CD4-positive, CD25-positive, alpha-beta regulatory T cell (primary cell): ENCODE results near the gene GCNA. TPM values are rescaled to one million over a fixed set of nuclear protein-coding genes. Genes with fewer than 3 reads are reported as not detected.

Experiments
- ATAC-seq, 2 donors: fragments of 150-1000 bp; cut with Tn5 transposase; one replicate each; pipeline ENCODE4 v1.10.0; 2021; ENCODE audit warnings: low read depth in 2 of 2, moderate number of reproducible peaks in 2 of 2, moderate library complexity in 1 of 2
- DNase-seq, 3 donors: peaks; one replicate each; pipeline versions ENCODE4 v3.0.0 to v3.0.0-alpha.2; 2012 to 2022; ENCODE audit warnings: mixed read lengths in 1 of 3
- H3K27ac ChIP-seq: one replicate; pipeline ENCODE4 v1.7.0; 2013; ENCODE audit warnings: mild to moderate bottlenecking, low read length; ENCODE audit not compliant: insufficient read depth, poor library complexity, severe bottlenecking
- H3K27me3 ChIP-seq: one replicate; pipeline ENCODE4 v1.7.0; 2013; ENCODE audit warnings: low read length; ENCODE audit not compliant: control insufficient read depth, insufficient read depth
- H3K36me3 ChIP-seq: one replicate; pipeline ENCODE4 v1.7.0; 2013; ENCODE audit warnings: mild to moderate bottlenecking, low read length, moderate library complexity; ENCODE audit not compliant: control insufficient read depth, insufficient read depth
- H3K4me1 ChIP-seq: 2 replicates; pipeline ENCODE4 v1.7.0; 2013; ENCODE audit warnings: mild to moderate bottlenecking, low read length; ENCODE audit not compliant: insufficient read depth, control insufficient read depth, poor library complexity, severe bottlenecking
- H3K4me3 ChIP-seq: one replicate; pipeline ENCODE4 v1.7.0; 2013; ENCODE audit warnings: low read depth, mild to moderate bottlenecking, low read length, moderate library complexity
- H3K9me3 ChIP-seq, 2 experiments: 1 replicate in 1 of 2; 2 replicates in 1 of 2; pipeline ENCODE4 v1.7.0; 2013; ENCODE audit warnings: low read length in 2 of 2, mild to moderate bottlenecking in 1 of 2, moderate library complexity in 1 of 2; ENCODE audit not compliant: control insufficient read depth in 2 of 2
- H3K27ac Mint-ChIP-seq, 3 donors: one replicate each; pipeline ENCODE4 v1.8.0; 2020 to 2022; ENCODE audit warnings: mild to moderate bottlenecking in 3 of 3, mixed read lengths in 3 of 3, moderate library complexity in 2 of 3
- H3K27me3 Mint-ChIP-seq: one replicate; pipeline ENCODE4 v1.8.0; 2022; ENCODE audit warnings: mild to moderate bottlenecking, mixed read lengths
- H3K36me3 Mint-ChIP-seq: one replicate; pipeline ENCODE4 v1.8.0; 2020; ENCODE audit warnings: mixed read lengths
- H3K4me1 Mint-ChIP-seq, 4 donors: one replicate each; pipeline ENCODE4 v1.8.0; 2020 to 2022; ENCODE audit warnings: mixed read lengths in 4 of 4, mild to moderate bottlenecking in 1 of 4
- H3K4me3 Mint-ChIP-seq, 4 donors: one replicate each; pipeline ENCODE4 v1.8.0; 2020 to 2022; ENCODE audit warnings: mild to moderate bottlenecking in 4 of 4, mixed read lengths in 4 of 4, moderate library complexity in 3 of 4
- H3K9me3 Mint-ChIP-seq, 7 donors: one replicate each; pipeline ENCODE4 v1.8.0; 2020 to 2022; ENCODE audit warnings: mixed read lengths in 7 of 7, mild to moderate bottlenecking in 3 of 7, moderate library complexity in 2 of 7
- polyA plus RNA-seq, 4 donors: library from polyadenylated mRNA; unstranded; fragments of 300-500 nt; fragmentation: Illumina TruSeq; gene quantifications; one replicate each; pipeline ENCODE4 v1.2.3, GENCODE V29; 2021
- total RNA-seq: library from RNA; stranded (reverse); gene quantifications from one replicate; pipeline ENCODE4 v1.2.3, GENCODE V29; 2022

The GCNA gene
- total and polyA plus RNA-seq, 5 donors from 2014 or later = 0.20 to 3.7 (median 0.57) TPM

DNA sequence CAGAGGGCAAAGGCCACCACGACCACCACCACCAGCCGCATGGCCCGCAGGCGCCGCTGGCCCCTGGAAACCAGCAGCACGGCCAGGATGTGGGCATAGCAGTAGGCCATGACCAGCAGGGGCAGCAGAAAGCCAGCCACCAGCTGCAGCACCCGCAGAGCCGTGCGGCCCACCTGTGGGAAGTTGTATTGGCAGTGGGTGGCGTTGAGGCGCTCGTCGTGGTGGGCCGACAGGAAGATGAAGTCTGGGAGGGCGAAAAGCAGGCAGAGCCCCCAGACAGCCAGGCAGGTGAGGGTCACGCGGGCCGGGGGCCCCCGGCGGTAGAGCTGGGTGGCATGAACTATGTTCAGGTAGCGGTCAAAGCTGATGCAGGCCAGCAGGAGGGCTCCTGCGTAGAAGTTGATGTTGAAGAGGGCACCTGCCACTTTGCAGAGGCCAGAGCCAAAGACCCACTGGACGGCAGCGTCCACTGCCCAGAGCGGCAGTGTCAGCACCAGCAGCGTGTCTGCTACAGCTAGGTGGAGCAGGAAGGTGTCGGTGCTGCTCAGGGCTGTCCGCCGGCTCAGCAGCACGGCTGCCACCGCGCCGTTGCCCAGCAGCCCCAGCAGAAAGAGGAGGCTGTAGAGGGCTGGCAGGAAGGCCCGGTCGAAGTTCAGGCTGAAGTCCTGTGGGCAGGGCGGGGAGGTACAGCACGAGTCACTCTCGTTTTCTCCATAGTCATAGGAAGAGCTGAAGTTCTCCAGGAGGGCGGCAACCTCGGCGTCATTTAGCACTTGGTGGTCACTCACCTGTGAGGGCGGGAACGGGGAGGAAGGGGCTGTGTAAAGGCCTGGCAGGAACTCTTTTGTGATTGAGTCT, 38.7 kb downstream of the GCNA start:
- H3K27me3 Mint-ChIP-seq = no peaks in the 10 kb centered on the region
- H3K36me3 Mint-ChIP-seq = peaks cover 25% of the 10 kb centered on the region
- peak in 1 of 2 donors; percentile 23 for ATAC-seq
- H3K4me3 Mint-ChIP-seq = peak overlapping the region; percentile 77 to 91 (median 87)
- no peaks in the 10 kb centered on the region for H3K9me3 Mint-ChIP-seq
- Histone ChIP-seq H3K36me3 (peaks cover 14% of the 10 kb centered on the region), H3K27ac (peak overlapping the region; percentile 76), H3K4me1 (peaks cover 38% of the 10 kb centered on the region), H3K4me3 (peak overlapping the region; percentile 53), H3K27me3 (no peaks in the 10 kb centered on the region), H3K9me3 (no peaks in the 10 kb centered on the region)
- peaks cover 5 to 64% (median 30%) of the 10 kb centered on the region in 4 donors for H3K4me1 Mint-ChIP-seq
- DNase-seq = peak in 1 of 3 donors; percentile 30
- peak overlapping the region; percentile 42 to 95 (median 89) for H3K27ac Mint-ChIP-seq

DNA sequence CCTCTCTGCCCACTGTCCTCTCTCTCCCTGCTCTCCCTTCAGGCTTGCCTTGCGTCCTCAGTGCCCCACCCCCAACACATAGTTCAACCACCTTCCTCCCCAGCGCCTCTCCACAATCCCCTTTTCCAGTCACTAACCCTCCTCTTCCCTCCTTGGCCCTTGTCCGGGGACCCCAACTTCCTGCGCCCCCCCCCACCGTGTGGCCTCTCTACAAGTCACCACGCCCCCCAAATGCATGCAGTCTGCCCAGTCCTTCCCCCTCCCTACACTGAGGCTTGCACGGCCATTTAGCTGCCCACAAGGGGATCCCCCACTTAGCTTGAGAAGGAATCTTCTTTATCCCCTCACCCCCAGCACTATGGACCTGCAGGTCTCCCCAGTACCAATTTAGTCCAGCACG, 39.5 kb downstream of the GCNA start:
- Histone ChIP-seq H3K27ac (peak overlapping the region; percentile 76), H3K36me3 (peaks cover 14% of the 10 kb centered on the region), H3K4me3 (peak overlapping the region; percentile 53), H3K27me3 (no peaks in the 10 kb centered on the region), H3K9me3 (no peaks in the 10 kb centered on the region), H3K4me1 (peaks cover 47% of the 10 kb centered on the region)
- Mint-ChIP-seq H3K4me1 (peaks cover 5 to 73% (median 34%) of the 10 kb centered on the region in 4 donors), H3K36me3 (peaks cover 21% of the 10 kb centered on the region), H3K4me3 (peak overlapping the region; percentile 77 to 91 (median 87)), H3K27ac (peak overlapping the region; percentile 86 to 89 (median 88)), H3K27me3 (no peaks in the 10 kb centered on the region), H3K9me3 (no peaks in the 10 kb centered on the region)
- ATAC-seq = no peak
- DNase-seq = no peak

DNA sequence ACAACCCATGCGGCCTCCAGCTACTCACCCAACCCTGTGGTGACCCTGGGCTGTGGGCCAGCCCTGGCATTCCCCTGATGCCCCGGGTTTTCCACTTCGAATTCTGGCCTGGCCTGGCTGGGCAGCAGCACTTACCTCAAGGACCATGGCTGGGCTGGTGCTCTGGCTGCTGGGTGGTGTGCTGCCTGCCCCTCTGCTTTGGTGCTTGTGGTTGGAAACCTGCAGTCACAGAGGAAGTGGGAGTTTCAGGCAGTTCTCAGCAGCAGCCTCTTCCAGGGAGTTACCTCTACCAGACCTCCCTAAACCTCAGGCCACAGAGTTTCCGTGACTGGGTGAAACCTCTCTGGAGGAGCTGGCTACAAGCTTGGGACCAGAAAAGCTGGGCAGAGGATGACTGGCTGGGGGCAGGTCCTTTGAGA, 40.1 kb downstream of the GCNA start, which contains the start of gene CXCR3:
CXCR3 (minus strand) TSS at position 209 of the 419 bp plus-strand sequence; CDS start at position 147, 62 bp downstream.
- Mint-ChIP-seq H3K4me1 (peaks cover 5 to 78% (median 35%) of the 10 kb centered on the region in 4 donors), H3K4me3 (peak within 1 kb of the TSS; percentile 77 to 91 (median 87)), H3K9me3 (no peaks in the 10 kb centered on the region), H3K27me3 (no peaks in the 10 kb centered on the region), H3K27ac (peak within 1 kb of the TSS; percentile 86 to 96 (median 89)), H3K36me3 (peaks cover 17% of the 10 kb centered on the region)
- Histone ChIP-seq H3K9me3 (no peaks in the 10 kb centered on the region), H3K36me3 (peaks cover 14% of the 10 kb centered on the region), H3K27ac (peak within 1 kb of the TSS; percentile 76), H3K27me3 (no peaks in the 10 kb centered on the region), H3K4me3 (peak within 1 kb of the TSS; percentile 53), H3K4me1 (peaks cover 53% of the 10 kb centered on the region)
- DNase-seq (peak in 1 of 3 donors; percentile 73), ATAC-seq (peak; percentile 27 to 35)

DNA sequence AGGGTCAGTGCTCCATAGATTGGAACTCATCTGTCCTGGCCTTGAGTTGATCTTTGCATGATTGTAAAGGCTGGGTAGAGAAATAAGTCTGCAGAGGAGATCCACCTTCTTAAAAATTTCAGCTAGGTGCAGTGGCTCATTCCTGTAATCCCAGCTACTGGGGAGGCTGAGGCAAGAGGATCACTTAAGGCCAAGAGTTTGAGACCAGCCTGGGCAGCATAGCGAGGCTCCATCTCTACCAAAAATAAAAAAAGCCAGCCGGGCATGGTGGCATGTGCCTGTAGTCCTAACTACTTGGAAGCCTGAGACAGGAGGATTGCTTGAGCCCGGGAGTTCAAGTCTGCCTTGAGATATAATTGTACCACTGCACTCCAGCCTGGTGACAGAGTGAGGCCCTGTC, 40.5 kb downstream of the GCNA start:
- Mint-ChIP-seq H3K4me3 (peak overlapping the region; percentile 77 to 91 (median 84)), H3K27me3 (no peaks in the 10 kb centered on the region), H3K4me1 (peaks cover 5 to 81% (median 38%) of the 10 kb centered on the region in 4 donors), H3K9me3 (no peaks in the 10 kb centered on the region), H3K36me3 (peaks cover 13% of the 10 kb centered on the region), H3K27ac (peak overlapping the region; percentile 86 to 96 (median 89))
- peaks cover 10% of the 10 kb centered on the region for H3K36me3 ChIP-seq
- H3K27ac ChIP-seq = peak overlapping the region; percentile 76
- no peaks in the 10 kb centered on the region for H3K27me3 ChIP-seq
- DNase-seq (no peak), ATAC-seq (no peak)
- peak overlapping the region; percentile 50 for H3K4me3 ChIP-seq
- H3K9me3 ChIP-seq = no peaks in the 10 kb centered on the region
- peaks cover 57% of the 10 kb centered on the region for H3K4me1 ChIP-seq

DNA sequence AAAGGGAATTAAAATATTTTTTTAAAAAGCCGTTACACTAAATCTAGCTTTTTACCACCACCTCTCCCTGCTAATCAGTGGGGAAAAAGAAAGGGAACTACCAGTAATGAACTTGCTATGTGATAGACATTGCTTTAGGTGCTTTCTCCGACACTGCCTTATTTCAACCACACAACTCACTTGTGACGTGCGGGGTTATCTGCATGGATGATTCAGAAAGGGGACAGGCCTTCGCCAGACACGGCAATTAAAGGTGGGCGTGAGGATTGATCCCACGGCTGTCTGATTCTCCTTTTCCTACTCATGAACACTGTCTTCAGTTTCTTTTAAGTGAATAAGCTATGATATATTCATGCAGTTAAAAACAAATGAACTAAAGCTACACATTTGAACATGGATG, 41.0 kb downstream of the GCNA start:
- Histone ChIP-seq H3K36me3 (peaks cover 9% of the 10 kb centered on the region), H3K27ac (peak overlapping the region; percentile 76), H3K27me3 (no peaks in the 10 kb centered on the region), H3K4me1 (peaks cover 60% of the 10 kb centered on the region), H3K9me3 (no peaks in the 10 kb centered on the region), H3K4me3 (peak overlapping the region; percentile 47)
- peaks cover 13% of the 10 kb centered on the region for H3K36me3 Mint-ChIP-seq
- no peaks in the 10 kb centered on the region for H3K9me3 Mint-ChIP-seq
- peaks cover 5 to 85% (median 41%) of the 10 kb centered on the region in 4 donors for H3K4me1 Mint-ChIP-seq
- H3K4me3 Mint-ChIP-seq = peak overlapping the region; percentile 77 to 91 (median 84)
- DNase-seq (peak in 2 of 3 donors; percentile 27 to 47), ATAC-seq (peak in 1 of 2 donors; percentile 29)
- peak overlapping the region; percentile 86 to 96 (median 89) for H3K27ac Mint-ChIP-seq
- no peaks in the 10 kb centered on the region for H3K27me3 Mint-ChIP-seq

DNA sequence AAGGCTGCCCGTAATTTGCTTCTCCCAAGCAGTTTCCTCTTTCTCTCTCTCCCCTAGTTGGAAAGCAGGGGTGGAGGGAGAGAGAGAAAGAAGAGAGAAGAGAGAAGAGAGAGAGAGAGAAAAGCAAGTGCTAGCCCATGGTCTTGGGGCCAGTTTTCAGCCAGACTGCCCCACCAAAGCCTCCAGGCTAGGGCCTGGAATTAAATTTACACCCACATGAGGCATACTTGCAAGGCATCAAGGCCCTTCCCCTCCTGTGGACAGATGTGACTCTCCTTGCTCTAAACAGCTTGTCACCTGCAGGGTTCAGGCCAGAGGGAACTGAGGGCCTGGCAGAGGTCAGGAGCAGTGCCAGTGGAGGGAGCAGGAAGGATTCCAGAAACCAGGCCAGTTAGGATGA, 41.7 kb downstream of the GCNA start:
- peaks cover 5% of the 10 kb centered on the region for H3K36me3 ChIP-seq
- no peak for DNase-seq
- no peaks in the 10 kb centered on the region for H3K9me3 ChIP-seq
- Mint-ChIP-seq H3K9me3 (no peaks in the 10 kb centered on the region), H3K36me3 (peaks cover 10% of the 10 kb centered on the region), H3K4me1 (peaks cover 5 to 86% (median 37%) of the 10 kb centered on the region in 4 donors), H3K4me3 (peak overlapping the region in 2 of 4 donors; percentile 32 to 70), H3K27me3 (no peaks in the 10 kb centered on the region), H3K27ac (peak overlapping the region; percentile 71 to 89 (median 86))
- peaks cover 61% of the 10 kb centered on the region for H3K4me1 ChIP-seq
- no peaks in the 10 kb centered on the region for H3K27me3 ChIP-seq
- peak overlapping the region; percentile 76 for H3K27ac ChIP-seq
- no peak for ATAC-seq
- no peak overlapping the region for H3K4me3 ChIP-seq

DNA sequence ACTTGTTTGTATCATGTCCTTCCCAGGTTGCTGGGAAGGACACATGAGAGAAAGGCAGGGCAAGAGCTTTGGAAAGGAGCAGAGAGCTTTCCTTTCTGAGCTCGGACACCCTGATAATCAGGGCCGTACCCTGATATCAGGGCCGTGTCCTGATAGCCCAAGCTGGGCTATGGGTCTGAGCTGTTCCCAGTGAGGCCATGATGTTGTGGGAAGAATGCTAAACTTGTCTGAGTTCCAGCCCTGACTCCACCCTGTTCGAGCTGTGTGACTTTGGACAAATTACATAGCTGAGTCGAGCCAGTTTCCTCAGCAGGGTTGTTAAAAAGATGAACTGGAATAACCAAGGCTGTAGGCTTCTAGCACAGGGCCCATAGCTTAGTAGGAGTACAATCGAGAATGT, 43.4 kb downstream of the GCNA start:
- H3K27me3 Mint-ChIP-seq = no peaks in the 10 kb centered on the region
- H3K27ac Mint-ChIP-seq = peak overlapping the region; percentile 89 to 95 (median 93)
- Histone ChIP-seq H3K36me3 (no peaks in the 10 kb centered on the region), H3K27me3 (no peaks in the 10 kb centered on the region), H3K4me3 (no peak overlapping the region), H3K4me1 (peaks cover 57% of the 10 kb centered on the region), H3K27ac (peak overlapping the region; percentile 81), H3K9me3 (no peaks in the 10 kb centered on the region)
- H3K4me3 Mint-ChIP-seq = peak overlapping the region in 2 of 4 donors; percentile 75 to 82
- no peak for ATAC-seq
- DNase-seq = no peak
- H3K36me3 Mint-ChIP-seq = no peaks in the 10 kb centered on the region
- H3K4me1 Mint-ChIP-seq = peaks cover 5 to 75% (median 32%) of the 10 kb centered on the region in 4 donors
- no peaks in the 10 kb centered on the region for H3K9me3 Mint-ChIP-seq
